Hepatic stellate cell (primary cell): Measurements from ENCODE around the gene REXO1.
"Not testable (repeated sequence)": the region's sequence is repeated elsewhere in the genome, so short reads cannot be mapped to it uniquely, and the experiment has no call there.

Experiments
- DNase-seq: peaks from one replicate; pipeline ENCODE4 v3.0.0; 2011; ENCODE audit warnings: low spot score

REXO1 gene

DNA sequence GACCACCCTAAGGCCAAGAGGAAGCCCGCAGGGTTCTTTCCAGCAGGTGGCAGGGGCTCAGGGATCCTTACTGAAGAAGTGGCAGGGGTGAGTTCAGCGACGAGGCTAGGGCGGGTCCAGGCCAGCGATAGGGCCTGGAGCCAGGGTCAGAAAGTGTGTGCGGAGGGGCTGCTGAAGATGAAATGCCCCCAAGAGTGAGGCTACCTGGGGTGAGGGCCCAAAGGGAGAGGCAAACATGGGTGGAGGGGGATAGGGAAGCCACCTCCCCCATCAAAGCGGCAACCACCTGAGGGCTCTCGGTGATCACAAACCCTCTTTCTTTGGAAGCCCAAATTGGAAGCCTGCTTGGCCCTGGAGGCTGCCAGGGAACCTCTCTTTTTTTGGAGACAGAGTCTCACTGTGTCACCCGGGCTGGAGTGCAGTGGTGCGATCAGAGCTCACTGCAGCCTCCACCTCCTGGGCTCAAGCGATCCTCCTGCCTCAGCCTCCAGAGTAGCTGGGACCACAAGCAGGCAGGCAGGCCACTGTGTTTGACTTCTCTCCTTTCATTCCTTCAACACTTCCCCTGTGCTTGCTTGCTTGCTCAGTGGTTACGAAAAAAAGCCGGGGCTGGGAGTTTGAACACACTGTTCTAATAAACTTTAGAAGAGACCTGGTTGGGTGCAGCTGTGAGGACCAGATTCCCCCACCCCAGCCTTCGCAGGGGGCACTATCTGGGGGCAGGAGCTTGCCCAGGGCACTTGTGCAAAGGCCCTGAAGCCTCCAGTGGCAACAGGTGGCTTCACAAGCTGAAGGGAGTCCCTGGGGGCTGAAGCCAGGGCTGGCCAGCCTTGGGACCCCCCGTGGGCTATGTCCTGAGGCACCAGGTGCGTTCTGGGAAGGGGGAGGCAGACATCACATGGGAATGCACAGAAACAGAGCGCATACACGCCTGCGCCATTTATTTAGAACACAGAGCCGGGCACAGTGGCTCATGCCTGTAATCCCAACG lies 34.8 kb downstream of the REXO1 start:
- no peak for DNase-seq

DNA sequence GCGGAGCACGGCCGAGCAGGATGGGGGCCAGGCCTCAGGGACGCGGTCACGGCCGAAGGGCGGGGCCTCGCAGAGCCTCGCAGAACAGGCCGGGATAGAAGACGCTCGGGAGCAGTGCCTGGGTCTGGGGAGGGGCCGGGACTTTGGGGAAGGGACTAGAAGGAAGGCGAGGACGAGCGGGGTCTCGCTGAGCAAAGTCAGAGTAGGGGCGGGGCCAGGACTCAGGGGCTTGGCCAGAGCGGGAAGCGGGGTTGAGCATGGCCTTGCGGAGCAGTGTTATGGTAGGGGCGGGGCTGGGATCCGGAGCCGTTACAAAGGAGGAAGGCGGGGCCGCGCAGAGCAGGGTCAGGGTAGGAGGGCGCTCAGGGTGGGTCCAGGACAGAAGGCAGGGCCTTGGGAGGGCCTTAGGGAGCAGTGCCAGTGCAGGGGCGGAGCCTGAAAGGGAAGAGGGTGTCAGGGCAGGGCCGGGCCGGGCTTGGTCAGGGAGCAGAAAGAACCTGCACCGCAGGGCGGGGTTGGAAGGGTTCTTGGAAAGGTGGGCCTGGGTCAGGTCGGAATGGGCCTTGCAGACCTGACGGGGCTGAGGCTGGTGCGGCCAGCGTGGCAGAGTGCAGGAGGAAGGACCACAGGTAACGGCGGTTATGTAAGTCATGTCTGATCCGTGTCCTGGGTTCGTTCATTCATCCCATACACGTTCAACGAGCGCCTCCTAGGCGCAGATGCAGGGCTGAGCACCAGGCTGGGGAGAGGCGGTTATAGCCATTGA lies 35.7 kb downstream of the REXO1 start:
- peak; percentile 97 for DNase-seq

DNA sequence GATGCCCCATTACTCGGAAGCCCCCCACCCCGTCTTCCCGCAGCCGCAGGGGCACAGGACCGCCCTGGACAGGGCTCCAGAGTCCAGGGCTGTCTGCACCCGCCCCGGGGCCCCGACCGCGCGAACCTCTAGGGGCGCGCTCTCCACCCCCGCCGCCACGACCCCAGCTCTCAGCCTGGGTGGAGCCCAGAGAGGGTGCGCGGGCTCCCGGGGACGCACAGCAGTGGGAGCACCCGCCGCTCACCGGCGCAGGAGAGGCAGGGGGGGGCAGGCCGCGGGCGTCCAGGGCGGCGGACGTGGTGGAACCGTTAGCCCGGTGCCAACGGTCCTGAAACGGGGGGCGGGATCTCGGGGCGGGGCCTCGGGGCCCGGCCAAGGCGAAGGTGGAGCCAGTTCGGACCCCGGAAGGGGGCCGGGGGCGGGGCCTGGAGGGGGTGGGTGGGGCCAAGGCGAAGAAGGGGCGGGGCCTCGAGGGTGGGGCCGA lies 36.3 kb downstream of the REXO1 start, which contains the start of gene ATP8B3:
Gene ATP8B3 (minus strand): TSS at position 335 of the 484 bp plus-strand sequence. CDS start 540 bp downstream, outside the sequence.
- peak; percentile 98 for DNase-seq

DNA sequence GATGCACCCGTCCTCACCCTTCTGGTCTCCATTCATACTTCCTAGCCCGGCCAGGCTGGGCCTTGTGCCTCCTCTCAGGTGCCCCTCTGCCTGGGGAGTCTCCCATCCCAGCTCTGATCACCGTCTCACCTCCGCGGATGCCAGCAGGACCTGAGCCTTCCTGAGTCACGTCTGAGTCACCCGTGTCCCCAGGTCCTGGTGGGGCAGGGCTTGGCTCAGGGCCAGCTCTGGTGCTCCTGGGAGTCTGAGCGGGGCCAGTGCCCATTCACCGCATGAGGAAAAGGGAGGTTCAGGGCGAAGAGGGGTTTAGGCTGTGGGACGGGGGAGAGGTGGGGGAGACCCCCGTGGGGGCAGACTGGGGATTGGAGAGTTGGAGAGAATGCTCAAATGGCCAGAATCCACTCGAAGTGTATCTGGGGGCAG lies 36.8 kb downstream of the REXO1 start:
- peak; percentile 84 for DNase-seq

DNA sequence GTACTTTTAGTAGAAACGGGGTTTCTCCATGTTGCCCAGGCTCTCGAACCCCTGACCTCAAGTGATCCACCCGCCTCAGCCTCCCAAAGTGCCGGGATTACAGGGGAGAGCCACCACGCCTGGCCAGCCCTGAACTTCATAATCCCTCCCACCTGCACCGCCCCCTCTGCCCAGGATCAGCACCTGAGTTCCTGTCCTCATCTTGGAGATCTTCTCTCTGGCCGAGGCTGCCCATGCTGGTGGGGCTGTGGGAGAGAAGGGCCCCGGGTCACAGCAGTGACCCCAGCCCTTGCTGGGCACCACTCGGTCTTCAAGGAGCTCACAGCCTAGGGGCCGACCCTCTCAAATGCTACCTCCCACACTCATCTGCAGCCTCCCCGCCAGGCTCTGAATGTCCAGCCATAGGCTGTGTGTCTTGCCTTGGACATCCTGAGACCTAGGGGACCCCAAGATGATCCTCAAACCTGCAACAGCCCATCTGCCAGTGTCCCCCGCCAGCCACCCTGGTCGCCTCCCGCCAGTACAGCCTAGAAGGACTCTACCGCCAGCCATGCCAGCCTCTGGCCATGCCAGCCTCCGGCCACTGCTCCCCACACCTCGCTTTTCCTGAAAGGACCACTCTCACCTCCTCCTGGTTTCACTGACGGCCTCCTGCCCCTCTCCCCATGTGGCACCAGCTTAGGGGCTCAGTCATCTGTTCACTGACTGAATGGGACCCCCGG lies 37.7 kb downstream of the REXO1 start:
- DNase-seq: no peak

DNA sequence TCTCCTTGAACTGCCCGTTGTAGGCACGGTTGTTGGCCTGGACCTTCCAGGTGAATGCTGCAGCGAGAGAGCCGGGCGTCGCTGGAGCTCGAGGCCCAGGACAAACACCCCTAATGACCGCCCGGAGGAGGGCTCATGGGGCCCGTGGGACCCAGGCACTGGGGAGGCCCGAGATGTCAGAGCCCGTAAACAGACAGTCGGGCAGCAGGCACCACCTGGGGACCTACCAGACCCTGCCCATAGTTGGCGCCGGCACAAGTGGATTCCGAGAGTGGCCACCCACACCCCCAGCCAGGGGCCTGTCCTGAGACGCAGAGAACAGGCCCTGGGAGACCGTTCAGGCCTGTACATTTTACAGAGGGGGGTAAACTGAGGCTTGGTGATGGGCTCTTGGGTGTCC lies 38.6 kb downstream of the REXO1 start:
- no peak for DNase-seq

DNA sequence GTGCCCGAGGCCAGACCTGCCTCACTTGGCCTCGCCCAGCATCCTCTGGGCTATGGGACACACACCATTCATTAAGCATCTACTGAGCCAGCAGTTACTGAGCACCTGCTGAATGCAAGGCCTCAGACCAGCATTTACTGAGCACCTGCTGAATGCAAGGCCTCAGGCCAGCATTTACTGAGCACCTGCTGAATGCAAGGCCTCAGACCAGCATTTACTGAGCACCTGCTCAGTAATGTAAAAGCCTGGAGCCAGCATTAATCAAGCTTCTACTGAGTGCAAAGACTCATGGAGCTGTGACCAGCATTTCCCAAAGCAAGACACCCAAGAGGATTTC lies 39.9 kb downstream of the REXO1 start:
- no peak for DNase-seq

DNA sequence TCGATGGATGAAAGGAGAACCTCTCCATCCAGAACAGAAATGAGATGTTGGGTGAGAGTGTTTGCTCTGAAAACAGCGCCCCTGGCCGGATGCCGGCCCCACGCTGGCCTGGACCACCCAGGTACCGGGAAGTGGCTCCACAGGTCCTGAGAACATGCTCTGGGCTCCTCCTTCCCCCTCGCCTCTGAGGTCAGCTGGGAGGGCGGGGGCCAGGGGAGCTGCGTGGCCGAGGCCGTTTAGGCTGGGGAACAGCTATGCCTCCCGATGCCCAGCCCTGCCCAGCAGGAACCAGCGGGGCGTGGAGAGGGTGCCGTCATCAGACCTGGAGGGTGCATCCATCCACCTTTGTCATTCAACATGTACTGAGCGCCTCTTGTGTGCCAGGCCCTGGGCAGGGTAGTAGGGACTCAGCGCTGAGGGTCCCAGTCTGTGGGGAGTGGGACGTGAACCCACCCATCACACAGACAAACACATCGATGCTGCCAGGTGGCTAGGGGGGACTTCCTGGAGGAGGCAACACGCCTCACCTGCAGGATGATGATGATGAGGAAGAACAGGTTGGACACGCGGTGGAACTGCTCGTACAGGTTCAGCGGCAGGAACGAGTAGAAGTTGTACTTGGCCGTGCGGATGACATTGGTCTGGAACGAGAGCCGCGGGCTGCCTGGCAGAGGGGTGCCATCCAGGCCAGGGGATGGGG lies 40.4 kb downstream of the REXO1 start:
- no peak for DNase-seq

DNA sequence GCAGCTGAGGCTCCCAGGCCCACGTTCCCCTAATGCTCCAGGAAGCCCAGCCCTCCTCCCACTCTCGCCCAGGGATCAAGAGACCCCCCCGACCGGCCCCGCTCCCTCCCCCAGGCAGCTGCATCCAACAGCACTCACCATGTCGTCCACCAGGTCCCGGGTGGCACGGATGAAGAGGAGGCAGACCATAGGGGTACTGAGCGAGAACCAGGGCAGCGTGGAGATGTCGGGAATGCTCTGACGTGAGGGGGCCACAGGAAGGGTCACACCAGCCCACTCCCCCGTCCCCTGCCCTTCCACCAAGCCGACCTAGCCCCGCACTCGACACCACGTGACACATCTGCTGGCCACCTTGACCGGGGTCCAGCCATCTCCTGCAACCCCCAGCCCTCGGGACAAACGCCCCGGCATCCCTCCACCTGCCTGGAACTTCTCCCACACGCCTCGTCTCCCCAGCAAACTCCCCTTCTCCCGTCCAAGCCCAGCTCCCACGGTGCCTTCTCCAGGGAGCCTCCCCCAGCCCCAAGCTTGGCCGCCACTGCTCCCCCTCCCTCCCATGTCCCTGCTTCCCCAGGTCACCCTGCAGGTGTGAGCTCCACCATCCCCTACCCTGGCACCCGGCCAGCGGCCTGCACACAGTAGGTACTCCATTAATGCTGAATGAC lies 41.1 kb downstream of the REXO1 start:
- no peak for DNase-seq

DNA sequence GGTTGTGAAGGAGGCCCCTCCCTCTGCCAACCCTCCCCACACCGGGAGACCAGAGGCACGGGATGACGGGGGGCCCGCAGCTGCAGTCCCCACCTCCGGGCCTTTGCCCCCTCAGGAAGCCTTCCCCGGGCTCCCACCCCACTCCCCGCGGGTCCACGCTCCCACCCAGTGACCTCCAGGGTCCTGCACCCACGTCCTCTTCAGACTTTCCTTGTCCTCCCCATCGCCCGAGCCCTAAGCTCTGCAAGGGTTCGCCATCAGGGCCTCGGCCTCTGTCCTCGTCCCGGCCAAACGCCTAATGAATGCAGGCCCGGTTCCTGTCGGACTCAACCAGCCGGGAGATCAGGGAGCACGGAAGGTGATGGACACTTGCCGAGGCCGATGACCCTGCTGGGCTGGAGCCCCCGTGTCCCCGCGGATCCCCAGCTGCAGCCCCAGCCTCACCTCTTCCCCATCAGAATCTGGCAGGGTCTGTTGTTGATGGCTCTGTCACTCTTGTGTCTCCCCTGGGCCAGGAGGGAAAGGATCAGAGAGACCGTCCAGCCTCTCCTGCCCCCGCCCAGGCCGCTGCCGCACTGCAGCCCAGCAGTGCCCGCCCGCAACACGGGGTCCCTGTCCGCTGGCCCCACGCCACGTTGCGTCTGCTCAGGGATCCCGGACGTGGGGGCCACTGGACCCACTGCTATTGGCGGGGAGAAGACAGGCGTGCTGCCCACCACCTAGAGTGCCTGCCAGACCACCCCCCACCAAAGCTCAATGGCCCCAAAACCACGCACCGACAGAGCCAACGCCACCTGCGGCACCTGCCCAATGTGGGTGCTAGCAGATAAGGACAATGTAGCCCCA lies 41.9 kb downstream of the REXO1 start:
- DNase-seq: no peak

DNA sequence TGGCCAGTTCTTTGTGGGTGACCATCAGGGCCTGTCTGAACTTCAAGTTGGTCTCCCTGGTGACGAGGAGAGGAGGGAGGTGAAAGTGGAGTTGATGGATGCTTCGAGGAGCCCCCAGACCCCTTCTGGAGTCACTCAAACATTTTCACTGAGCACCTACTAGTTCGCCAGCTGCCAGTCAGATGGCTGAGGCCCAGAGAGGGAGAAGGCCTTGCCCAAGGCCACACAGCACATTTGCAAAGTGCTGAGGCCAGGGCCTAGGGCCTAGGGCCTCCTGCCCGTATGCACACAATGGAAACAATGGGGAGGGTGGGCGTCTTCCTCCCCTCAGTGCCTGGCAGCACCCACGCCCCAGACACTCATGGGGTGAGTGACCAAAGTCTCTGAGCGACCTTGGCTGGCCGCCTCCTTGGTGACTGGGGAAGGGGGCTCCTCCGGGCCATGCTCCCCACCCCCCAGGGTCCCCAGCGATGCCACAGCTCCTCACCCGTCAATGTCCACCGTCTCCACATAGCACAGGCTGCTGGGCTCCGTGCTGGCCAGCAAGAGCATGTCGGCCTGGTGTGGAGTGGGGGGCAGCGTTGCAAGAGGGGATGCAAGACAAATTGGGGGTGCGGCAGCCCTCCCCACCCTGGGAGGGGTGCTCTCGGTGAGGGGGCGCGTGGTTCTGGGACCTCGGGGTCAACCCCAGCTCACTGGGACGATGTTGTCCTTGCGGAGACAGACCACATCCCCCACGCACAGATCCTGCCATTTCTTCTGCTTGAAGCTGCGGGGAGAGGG lies 42.7 kb downstream of the REXO1 start:
- no peak for DNase-seq

DNA sequence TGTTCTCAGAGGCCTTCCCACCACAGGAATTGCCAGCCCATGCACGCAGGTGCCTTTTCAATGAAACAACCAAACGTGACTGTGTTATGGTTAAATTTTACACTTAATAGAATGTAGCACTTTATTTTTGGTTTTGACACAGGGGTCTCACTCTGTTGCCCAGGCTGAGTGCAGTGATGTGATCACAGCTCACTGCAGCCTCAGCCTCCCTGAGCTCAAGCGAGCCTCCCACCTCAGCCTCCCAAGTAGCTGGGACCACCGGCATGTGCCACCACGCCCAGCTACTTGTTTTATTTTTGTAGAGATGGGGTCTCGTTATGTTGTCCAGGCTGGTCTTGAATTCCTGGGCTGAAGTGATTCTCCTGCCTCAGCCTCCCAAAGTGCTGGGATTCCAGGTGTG lies 43.4 kb downstream of the REXO1 start:
- DNase-seq: no peak

DNA sequence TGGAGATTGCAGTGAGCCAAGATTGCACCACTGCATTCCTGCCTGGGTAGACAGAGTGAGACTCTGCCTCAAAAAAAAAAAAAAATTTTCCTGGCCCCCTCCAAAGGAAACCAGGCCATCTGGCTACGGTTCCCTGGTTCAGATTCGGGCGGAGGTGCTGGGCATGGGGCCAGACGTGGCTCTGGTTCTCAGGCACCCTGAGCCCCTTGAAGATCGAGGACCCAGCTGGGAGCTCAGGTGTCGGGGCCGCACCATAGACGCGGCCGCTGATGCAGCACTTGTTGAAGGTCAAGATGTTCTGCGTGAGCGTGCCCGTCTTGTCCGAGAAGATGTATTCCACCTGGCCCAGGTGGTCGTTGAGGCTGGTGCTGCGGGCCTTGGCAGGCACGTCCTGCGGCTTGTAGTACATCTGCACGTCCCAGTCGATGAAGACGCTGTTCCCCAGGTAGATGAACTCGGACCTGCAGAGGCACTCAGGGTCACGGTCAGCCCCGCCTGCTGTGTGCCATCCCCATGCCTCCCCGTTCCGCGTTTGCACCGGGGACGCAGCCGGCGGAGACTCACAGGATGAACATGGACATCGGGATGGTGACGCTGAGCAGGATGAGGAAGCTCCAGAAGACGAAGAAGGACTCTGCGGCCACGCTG lies 48.5 kb downstream of the REXO1 start:
- DNase-seq: no peak

DNA sequence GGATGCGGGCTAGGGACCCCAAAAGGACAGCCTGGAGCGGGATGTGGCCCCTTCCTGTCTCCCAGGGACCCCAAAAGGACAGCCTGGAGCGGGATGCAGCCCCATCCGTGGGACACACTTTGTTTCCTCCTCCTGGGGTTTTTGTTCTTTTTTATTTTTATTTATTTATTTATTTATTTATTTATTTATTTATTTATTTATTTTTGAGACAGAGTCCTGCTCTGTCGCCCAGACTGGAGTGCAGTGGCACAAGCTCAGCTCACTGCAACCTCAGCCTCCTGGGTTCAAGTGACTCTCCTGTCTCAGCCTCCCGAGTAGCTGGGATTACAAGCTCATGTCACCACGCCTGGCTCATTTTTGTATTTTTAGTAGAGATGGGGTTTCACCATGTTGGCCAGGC lies 51.0 kb downstream of the REXO1 start:
- DNase-seq: not testable (repeated sequence)

DNA sequence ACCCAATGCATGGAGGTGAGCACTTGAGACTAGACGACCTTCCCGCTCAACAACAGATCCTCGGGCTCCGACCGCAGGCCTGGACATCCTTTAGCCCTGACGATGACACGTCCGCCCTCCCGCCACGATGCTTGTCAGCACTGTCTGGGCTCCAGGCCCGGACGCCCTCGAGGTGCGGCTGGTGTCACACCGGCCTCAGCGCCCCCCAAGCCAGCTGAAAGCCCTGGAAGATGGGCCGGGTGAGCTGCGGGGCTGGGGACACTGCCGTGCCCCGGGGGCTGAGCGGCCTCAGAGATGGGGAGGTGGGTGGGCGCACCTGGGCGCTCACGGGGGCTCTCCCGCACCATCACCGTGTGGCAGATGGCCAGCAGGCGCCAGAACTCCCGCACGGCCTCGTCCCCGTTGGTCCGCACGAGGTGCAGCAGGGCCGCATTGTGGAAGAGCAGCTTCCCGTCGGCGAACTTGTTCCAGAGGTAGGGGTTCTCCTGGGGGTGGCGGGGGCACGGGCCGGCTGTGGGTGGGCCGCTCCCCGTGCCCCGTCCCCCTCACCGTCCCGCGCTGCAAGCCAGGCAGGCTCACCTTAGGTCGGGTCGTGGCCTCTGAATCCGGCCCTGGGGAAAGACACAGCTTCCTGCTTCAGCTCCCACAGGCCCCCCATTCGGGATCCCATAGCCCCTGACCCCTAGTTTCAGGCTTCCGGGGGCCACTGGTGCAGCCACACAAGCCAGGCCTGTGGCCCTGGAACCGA lies 51.7 kb downstream of the REXO1 start:
- no peak for DNase-seq

DNA sequence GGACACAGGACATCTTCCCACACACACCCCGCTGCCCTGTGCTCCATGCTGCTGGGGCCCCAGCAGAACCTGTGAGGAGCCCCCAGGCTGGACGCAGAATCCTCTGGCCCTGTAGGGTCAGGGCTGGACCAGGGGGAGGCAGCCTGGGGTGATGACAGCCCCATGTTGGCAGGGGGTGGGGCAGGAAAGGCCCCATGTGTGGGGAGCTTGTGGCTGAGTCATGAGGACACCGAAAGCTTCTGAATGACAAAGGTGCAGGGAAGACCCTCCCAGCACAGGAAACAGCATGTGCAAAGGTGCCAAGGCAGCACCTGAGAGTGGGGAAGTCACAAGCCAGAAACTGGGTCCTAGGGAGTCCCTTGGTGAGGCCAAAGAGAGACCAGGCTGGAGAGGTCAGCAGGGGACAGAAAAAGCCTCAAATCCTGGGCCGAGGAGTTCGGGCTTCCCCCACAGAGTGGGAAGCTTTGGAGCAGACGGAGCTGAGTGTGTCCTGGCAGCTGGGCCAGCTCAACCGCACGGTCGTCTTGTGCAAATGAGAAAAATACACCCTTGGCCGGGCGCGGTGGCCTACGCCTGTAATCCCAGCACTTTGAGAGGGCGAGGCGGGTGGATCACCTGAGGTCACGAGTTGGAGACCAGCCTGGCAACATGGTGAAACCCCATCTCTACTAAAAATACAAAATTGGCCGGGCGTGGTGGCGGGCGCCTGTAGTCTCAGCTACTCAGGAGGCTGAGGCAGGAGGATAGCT lies 53.7 kb downstream of the REXO1 start:
- no peak for DNase-seq

DNA sequence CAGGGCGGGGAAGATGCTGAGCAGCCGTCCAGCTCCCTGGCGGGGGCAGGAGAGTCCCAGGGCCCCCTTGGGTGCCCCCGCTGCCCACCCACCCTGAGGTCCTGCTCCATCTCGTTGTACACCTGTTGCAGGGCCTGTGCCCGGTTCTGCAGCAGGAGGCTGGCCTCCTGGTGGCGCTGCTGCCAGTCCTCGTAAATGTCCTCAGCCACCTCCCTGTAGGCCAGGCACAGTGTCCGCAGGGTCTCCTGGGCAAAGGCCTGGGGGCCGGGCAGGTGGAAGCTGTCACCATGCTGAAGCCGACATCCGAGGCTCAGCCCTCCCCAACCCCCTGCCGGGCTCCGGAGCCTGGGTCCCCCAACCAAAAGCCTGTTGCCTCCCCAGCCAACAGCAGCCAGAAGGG lies 56.4 kb downstream of the REXO1 start:
- DNase-seq: no peak
